Ishikawa (cell line): ENCODE results near the gene SHISA4.

Experiments
- CEBPB ChIP-seq: IDR thresholded peaks from 2 replicates; pipeline ENCODE4 v1.6.1; 2012
- CREB1 ChIP-seq: IDR thresholded peaks from 2 replicates; pipeline ENCODE4 v1.6.1; 2012; ENCODE audit warnings: low read depth
- EGR1 ChIP-seq: IDR thresholded peaks from 2 replicates; pipeline ENCODE4 v1.6.1; 2012
- EP300 ChIP-seq: IDR thresholded peaks from 2 replicates; pipeline ENCODE4 v1.6.1; 2012; ENCODE audit warnings: borderline replicate concordance
- FOXM1 ChIP-seq: IDR thresholded peaks from 2 replicates; pipeline ENCODE4 v1.6.1; 2012; ENCODE audit warnings: low read depth, borderline replicate concordance
- MAX ChIP-seq: IDR thresholded peaks from 2 replicates; pipeline ENCODE4 v1.6.1; 2012
- NFIC ChIP-seq: IDR thresholded peaks from 2 replicates; pipeline ENCODE4 v1.6.1; 2012
- RAD21 ChIP-seq: IDR thresholded peaks from 2 replicates; pipeline ENCODE4 v1.6.1; 2012; ENCODE audit warnings: low read depth
- REST ChIP-seq: IDR thresholded peaks from 2 replicates; pipeline ENCODE4 v1.6.1; 2012; ENCODE audit warnings: low read depth, mild to moderate bottlenecking
- TAF1 ChIP-seq: IDR thresholded peaks from 2 replicates; pipeline ENCODE4 v1.6.1; 2012; ENCODE audit warnings: low read depth, mild to moderate bottlenecking
- TCF12 ChIP-seq: IDR thresholded peaks from 2 replicates; pipeline ENCODE4 v1.6.1; 2012; ENCODE audit warnings: low read depth
- TEAD4 ChIP-seq: IDR thresholded peaks from 2 replicates; pipeline ENCODE4 v1.6.1; 2012
- USF1 ChIP-seq: IDR thresholded peaks from 2 replicates; pipeline ENCODE4 v1.6.1; 2012
- YY1 ChIP-seq: IDR thresholded peaks from 2 replicates; pipeline ENCODE4 v1.6.1; 2012; ENCODE audit warnings: low read depth
- ZBTB7A ChIP-seq: IDR thresholded peaks from 2 replicates; pipeline ENCODE4 v1.6.1; 2012; ENCODE audit warnings: low read depth

Gene SHISA4

GRCh38 chr1:201925981-201926645 lies 37.4 kb downstream of the SHISA4 start:
- no peak for TF ChIP-seq USF1

- TF ChIP-seq TAF1, result no peak
- no peak for TF ChIP-seq CREB1
- TF ChIP-seq ZBTB7A, result no peak
- no peak for TF ChIP-seq TEAD4
- TF ChIP-seq MAX, result no peak
- no peak for TF ChIP-seq EP300
- TF ChIP-seq USF1, result no peak
- TF ChIP-seq RAD21, result no peak
- TF ChIP-seq CEBPB, result no peak
- TF ChIP-seq NFIC, result no peak
- TF ChIP-seq REST, result no peak
- TF ChIP-seq FOXM1, result no peak
- TF ChIP-seq EGR1, result no peak
- no peak for TF ChIP-seq TCF12
- no peak for TF ChIP-seq YY1
Measured at GRCh38 chr1:201928266-201928665, 39.6 kb downstream of the SHISA4 start.

DNA sequence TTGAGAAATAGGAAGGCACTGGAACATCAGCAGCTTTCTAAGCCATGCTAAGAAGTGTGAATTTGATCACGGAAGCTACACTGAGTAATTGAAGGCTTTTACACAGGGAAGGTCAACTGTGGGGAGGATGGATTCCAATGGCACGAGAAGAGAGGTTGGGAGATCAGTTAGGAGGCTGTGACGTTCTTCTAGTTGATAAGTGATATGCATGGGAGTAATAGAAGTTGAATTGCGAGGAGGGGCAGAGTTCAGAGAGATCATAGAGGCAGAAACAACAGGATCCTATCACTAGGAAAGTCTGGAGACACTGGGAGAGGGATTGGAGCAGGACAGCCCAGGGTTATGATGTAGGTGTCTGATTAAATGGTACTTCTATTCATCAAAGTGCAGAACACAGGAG lies 41.4 kb downstream of the SHISA4 start:
- TF ChIP-seq MAX, result no peak
- TF ChIP-seq EP300, result no peak
- no peak for TF ChIP-seq YY1
- no peak for TF ChIP-seq FOXM1
- no peak for TF ChIP-seq ZBTB7A
- no peak for TF ChIP-seq TCF12
- TF ChIP-seq TEAD4, result no peak
- no peak for TF ChIP-seq CREB1
- no peak for TF ChIP-seq TAF1
- TF ChIP-seq USF1, result no peak
- no peak for TF ChIP-seq CEBPB
- no peak for TF ChIP-seq RAD21
- no peak for TF ChIP-seq REST
- no peak for TF ChIP-seq EGR1
- no peak for TF ChIP-seq NFIC

DNA sequence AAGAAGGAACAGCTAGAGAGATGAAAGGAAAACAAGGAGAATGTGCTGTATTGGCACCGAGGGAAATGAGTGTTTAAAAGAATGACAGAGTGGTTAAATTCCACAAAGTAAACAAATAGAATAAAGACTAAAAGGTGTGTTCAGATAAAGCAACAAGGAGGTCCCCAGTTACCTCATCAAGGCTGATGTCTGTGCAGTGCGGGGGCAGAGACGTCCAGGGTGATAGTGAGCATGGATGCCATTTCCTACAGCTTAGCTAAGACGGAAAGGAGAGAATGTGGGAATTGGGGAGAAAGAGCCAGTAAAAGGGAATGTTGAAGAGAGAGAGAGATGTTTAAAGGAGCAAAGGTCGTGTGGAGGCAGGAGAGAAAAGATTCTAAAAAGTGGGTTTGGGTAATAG lies 42.1 kb downstream of the SHISA4 start:
- no peak for TF ChIP-seq CREB1
- no peak for TF ChIP-seq REST
- TF ChIP-seq RAD21, result no peak
- TF ChIP-seq EP300, result no peak
- no peak for TF ChIP-seq EGR1
- no peak for TF ChIP-seq MAX
- TF ChIP-seq ZBTB7A, result no peak
